GM18520 (cell line): ENCODE measurements around the gene KCTD4.

Experiments used
- ATAC-seq: cut with Tn5 transposase; IDR thresholded peaks from one replicate; pipeline ENCODE4 v1.9.1; 2021; ENCODE audit not compliant: unreplicated experiment

Gene KCTD4

DNA sequence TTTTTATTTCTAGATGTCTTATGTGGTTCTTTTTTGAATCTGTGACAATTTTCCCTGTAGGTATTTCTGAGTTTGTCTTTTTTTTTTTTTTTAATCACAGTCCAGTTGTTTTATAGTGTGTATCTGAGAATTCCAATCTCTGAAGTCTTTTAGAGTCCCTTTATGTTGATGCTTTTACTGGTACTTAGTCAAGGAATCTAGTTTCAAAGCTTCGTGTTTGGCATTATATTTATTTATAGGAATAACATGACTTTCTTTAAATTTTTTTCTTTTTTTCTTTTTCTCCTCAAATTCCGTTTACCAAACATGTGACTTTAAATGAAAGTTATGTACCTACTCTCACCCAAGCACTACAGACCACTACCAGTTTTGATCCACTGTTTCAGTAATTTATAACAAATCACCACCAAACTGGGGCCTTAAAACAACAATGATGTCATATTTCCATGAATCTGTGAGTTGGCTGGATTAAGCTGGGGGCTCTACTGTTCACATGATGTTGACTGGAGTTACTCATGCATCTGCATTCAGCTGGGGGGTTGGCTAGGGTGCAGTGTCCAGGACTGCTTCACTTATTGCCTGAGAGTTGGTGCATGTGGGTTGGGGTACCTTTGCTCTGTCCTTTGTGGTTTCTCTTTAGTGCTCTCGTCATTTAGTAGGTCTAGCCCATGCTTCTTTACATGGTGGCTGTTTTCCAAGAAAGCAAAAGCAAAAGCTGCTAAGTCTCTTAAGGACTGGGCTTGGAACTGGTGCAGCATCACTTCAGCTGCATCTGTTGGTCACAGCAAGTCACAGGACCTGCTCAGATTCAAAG lies 22.3 kb downstream of the KCTD4 start:
- no peak for ATAC-seq

DNA sequence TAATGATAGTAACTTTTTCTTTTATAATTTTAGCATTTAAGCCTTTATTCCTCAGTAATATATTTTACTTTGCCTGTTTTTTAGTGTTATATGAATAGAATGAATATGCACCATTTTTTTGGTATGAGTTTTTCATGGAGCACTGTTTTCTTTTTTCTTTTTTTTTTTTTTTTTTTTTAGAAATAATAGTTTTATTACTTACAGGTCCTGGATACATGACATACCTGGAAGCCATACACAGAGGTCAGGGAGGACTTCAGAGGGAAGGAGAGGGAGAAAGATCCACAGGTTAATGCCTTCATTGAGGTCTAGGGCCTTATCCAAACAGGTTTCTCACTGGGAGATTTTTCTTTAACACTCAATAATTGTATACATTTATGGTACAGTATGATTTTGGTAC lies 26.4 kb downstream of the KCTD4 start:
- no peak for ATAC-seq

GRCh38 chr13:45168555-45168930 lies 32.3 kb downstream of the KCTD4 start:
- ATAC-seq, result no peak

GRCh38 chr13:45167611-45168554 lies 33.0 kb downstream of the KCTD4 start:
- ATAC-seq, result no peak

GRCh38 chr13:45166858-45167257 lies 34.0 kb downstream of the KCTD4 start:
- no peak for ATAC-seq

DNA sequence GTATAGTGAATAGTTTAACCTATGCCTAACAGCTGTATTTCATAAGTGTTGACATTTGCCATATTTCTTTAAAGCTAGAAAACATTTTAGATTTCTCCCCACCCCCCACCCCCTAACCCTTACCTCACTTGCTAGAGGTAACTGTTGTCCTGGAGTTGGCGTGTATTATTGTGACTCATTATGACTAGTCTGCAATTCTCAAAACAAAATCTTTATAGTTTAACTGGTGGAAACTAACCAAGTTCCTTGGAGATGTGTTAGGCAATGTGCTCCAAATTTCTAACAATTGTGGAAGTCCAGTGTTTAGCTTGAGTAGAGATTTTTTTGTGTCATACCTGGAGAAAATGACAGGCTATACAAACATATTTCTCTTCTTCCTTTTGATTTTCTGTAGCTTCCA lies 38.0 kb downstream of the KCTD4 start:
- no peak for ATAC-seq

DNA sequence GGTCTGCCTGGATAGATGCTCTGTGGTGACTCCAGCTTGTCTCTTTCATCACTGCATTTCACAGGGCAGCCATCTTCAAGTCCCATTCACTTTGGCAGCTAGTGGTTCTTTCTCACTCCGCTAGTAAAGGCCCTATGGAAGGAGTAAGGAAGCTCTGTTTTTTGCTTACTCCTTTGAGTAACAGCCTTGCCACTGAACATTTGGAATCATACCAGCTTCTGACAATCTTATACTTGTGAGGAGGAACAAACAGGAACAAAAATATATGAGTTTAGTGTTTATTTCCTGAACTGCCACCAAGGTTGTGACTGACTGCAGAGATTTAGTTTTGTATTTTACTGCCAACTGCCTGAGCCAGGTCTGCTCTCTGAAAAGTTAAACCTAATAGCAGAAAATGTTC lies 38.7 kb downstream of the KCTD4 start:
- ATAC-seq, result no peak

DNA sequence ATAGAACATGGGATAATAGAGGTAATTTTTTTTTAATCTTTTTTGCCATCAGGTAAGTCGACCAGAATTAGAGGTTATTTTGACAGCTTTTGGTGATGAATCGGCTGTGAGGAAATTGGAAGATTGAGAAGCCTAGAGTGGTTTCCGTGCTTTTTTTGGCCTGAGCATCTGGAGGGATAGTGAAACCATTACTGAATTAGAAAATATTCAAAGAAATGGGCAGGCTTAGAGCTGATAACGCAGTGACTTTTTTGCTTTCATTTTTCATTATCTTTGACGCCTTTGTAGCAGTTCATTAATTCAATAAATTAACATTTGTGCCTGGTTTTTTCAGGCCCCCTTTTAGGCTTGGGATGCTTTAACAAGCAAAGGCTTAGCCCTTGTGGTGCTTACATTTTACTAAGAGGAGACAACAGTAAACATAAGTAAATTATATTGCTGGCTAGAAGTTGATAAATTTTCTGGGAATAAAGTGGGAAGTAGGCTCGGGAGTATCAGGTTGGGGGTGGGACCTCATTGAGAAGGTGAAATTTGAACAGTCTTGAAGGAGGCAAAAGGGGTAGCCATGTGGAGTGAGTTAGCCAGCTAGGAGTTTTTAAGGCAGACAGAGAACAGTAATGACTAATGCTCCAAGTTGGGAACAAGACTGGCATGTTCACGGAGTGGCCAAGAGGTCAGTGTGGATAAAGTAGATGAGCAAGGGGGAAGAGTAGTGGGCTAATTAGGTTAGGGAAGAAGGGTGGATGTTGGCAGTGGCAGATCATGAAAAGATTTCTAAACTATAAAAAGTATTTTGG lies 44.1 kb downstream of the KCTD4 start:
- ATAC-seq, result no peak

- no peak for ATAC-seq
These were observed 50.9 kb downstream of the KCTD4 start for GRCh38 chr13:45149964-45150363.

- ATAC-seq, result no peak
These were observed 57.5 kb downstream of the KCTD4 start for GRCh38 chr13:45143346-45143751.
